Activated CD4-positive, alpha-beta T cell treated with anti-CD3 and anti-CD28 coated beads for 36 hours (primary cell): Measurements from ENCODE around the gene HMCN2. TPM values are rescaled to one million over a fixed set of nuclear protein-coding genes. Genes with fewer than 3 reads are reported as not detected.

Source experiments
- ATAC-seq: fragments of 200-7000 bp; cut with Tn5 transposase; one replicate; pipeline ENCODE4 v1.10.0; 2021; ENCODE audit warnings: mild to moderate bottlenecking, moderate library complexity
- CTCF ChIA-PET: fragments of 350-600 bp; sonication (Branson Sonifier 250); formaldehyde crosslinking; loops from one replicate; lab custom pipeline; 2021; ENCODE audit warnings: antibody characterized with exemption; lab: Charles Lee
- POLR2A ChIA-PET: fragments of 350-600 bp; sonication (Branson Sonifier 250); formaldehyde crosslinking; loops from one replicate; lab custom pipeline; 2021; ENCODE audit warnings: antibody characterized with exemption, inconsistent platforms; lab: Charles Lee
- DNase-seq: peaks from one replicate; pipeline ENCODE4 v3.0.0-alpha.2; 2020
- H3K27ac Mint-ChIP-seq: one replicate; pipeline ENCODE4 v1.8.0; 2021; ENCODE audit warnings: mixed read lengths
- H3K27me3 Mint-ChIP-seq: one replicate; pipeline ENCODE4 v1.8.0; 2021; ENCODE audit warnings: mixed read lengths
- H3K36me3 Mint-ChIP-seq: one replicate; pipeline ENCODE4 v1.8.0; 2021; ENCODE audit warnings: low read depth, mixed read lengths
- H3K4me1 Mint-ChIP-seq: one replicate; pipeline ENCODE4 v1.8.0; 2021; ENCODE audit warnings: mixed read lengths
- H3K4me3 Mint-ChIP-seq: one replicate; pipeline ENCODE4 v1.8.0; 2021; ENCODE audit warnings: mild to moderate bottlenecking, moderate library complexity, mixed read lengths
- H3K9me3 Mint-ChIP-seq: one replicate; pipeline ENCODE4 v1.8.0; 2021; ENCODE audit warnings: low read depth, mixed read lengths
- intact Hi-C, 2 experiments: fragments of 100-400 bp; cut with DNase I in 1 of 2; cut with micrococcal nuclease in 1 of 2; formaldehyde crosslinking; loops; one replicate each; pipeline versions ENCODE4 v1.14.2 to v1.15.1; 2022 to 2024; cut with DNase I, micrococcal nuclease
- total RNA-seq, 2 experiments: library from RNA; stranded (reverse); gene quantifications; one replicate each; pipeline ENCODE4 v1.2.3, GENCODE V29; 2021

The HMCN2 gene
- total RNA-seq, 2 experiments from 2014 or later = 0.05 TPM

GRCh38 chr9:130419521-130420035 lies 154.0 kb downstream of the HMCN2 start:
- ATAC-seq (no peak), DNase-seq (no peak)
- Mint-ChIP-seq H3K27me3 (peaks cover 3% of the 10 kb centered on the region), H3K4me3 (no peak overlapping the region), H3K36me3 (no peaks in the 10 kb centered on the region), H3K4me1 (no peaks in the 10 kb centered on the region), H3K9me3 (no peaks in the 10 kb centered on the region), H3K27ac (no peak overlapping the region)
- CTCF ChIA-PET = no interaction called here
- intact Hi-C loops = loop anchor here in 1 of 2 experiments (5.0 kb wide), 1 partner anchor 312 kb away; no protein-coding TSS in a partner anchor
- POLR2A ChIA-PET = interaction anchor here (0.7 kb wide), 1 partner anchor 78 kb away, joined by 3 read pairs; no protein-coding TSS in a partner anchor

- POLR2A ChIA-PET = no interaction called here
- H3K9me3 Mint-ChIP-seq = no peaks in the 10 kb centered on the region
These were observed 155.7 kb downstream of the HMCN2 start for GRCh38 chr9:130421154-130421801.

GRCh38 chr9:130421802-130422276 lies 156.3 kb downstream of the HMCN2 start:
- H3K27ac Mint-ChIP-seq = no peak overlapping the region
- no peak for DNase-seq
- no peaks in the 10 kb centered on the region for H3K9me3 Mint-ChIP-seq
- no peak overlapping the region for H3K4me3 Mint-ChIP-seq
- ChIA-PET POLR2A (no interaction called here), CTCF (no interaction called here)
- H3K27me3 Mint-ChIP-seq = no peaks in the 10 kb centered on the region
- ATAC-seq = no peak
- intact Hi-C loops = no loop called here
- no peaks in the 10 kb centered on the region for H3K4me1 Mint-ChIP-seq
- H3K36me3 Mint-ChIP-seq = no peaks in the 10 kb centered on the region

More at GRCh38 chr9:130421154-130421801, 155.7 kb downstream of the HMCN2 start:
- Mint-ChIP-seq H3K4me3 (no peak overlapping the region), H3K36me3 (no peaks in the 10 kb centered on the region), H3K27ac (no peak overlapping the region), H3K4me1 (no peaks in the 10 kb centered on the region), H3K27me3 (peaks cover 2% of the 10 kb centered on the region)
- CTCF ChIA-PET = interaction anchor here (0.7 to 0.8 kb wide), 2 partner anchors 28 to 68 kb away, joined by 3 to 4 read pairs; no protein-coding TSS in a partner anchor
- intact Hi-C loops = no loop called here
- DNase-seq = no peak
- ATAC-seq = no peak

- ChIA-PET CTCF (no interaction called here), POLR2A (no interaction called here)
- intact Hi-C loops = no loop called here
- no peaks in the 10 kb centered on the region for H3K9me3 Mint-ChIP-seq
- no peaks in the 10 kb centered on the region for H3K27me3 Mint-ChIP-seq
- H3K36me3 Mint-ChIP-seq = no peaks in the 10 kb centered on the region
- H3K27ac Mint-ChIP-seq = no peak overlapping the region
- DNase-seq = no peak
- no peak for ATAC-seq
- no peak overlapping the region for H3K4me3 Mint-ChIP-seq
- no peaks in the 10 kb centered on the region for H3K4me1 Mint-ChIP-seq
These were observed 157.0 kb downstream of the HMCN2 start for GRCh38 chr9:130422546-130422945.

GRCh38 chr9:130423272-130423671 lies 157.7 kb downstream of the HMCN2 start:
- ATAC-seq (no peak), DNase-seq (no peak)
- no peak overlapping the region for H3K4me3 Mint-ChIP-seq
- H3K4me1 Mint-ChIP-seq = no peaks in the 10 kb centered on the region
- no peaks in the 10 kb centered on the region for H3K9me3 Mint-ChIP-seq
- H3K36me3 Mint-ChIP-seq = no peaks in the 10 kb centered on the region
- no peak overlapping the region for H3K27ac Mint-ChIP-seq
- intact Hi-C loops = no loop called here
- H3K27me3 Mint-ChIP-seq = no peaks in the 10 kb centered on the region
- ChIA-PET CTCF (no interaction called here), POLR2A (no interaction called here)

GRCh38 chr9:130424595-130425454 lies 159.3 kb downstream of the HMCN2 start:
- intact Hi-C loops = no loop called here
- H3K9me3 Mint-ChIP-seq = no peaks in the 10 kb centered on the region

GRCh38 chr9:130425741-130426466 lies 160.3 kb downstream of the HMCN2 start:
- H3K27ac Mint-ChIP-seq = no peak overlapping the region
- DNase-seq (no peak), ATAC-seq (no peak)
- H3K9me3 Mint-ChIP-seq = no peaks in the 10 kb centered on the region
- intact Hi-C loops = no loop called here
- no peak overlapping the region for H3K4me3 Mint-ChIP-seq
- POLR2A ChIA-PET = interaction anchor here (0.7 kb wide), 2 partner anchors 15 to 346 kb away, joined by 3 read pairs; no protein-coding TSS in a partner anchor
- CTCF ChIA-PET = interaction anchor here (0.7 to 1.2 kb wide), 2 partner anchors 27 to 190 kb away, joined by 3 read pairs; no protein-coding TSS in a partner anchor
- H3K4me1 Mint-ChIP-seq = no peaks in the 10 kb centered on the region
- H3K27me3 Mint-ChIP-seq = peaks cover 2% of the 10 kb centered on the region
- no peaks in the 10 kb centered on the region for H3K36me3 Mint-ChIP-seq

More at GRCh38 chr9:130424595-130425454, 159.3 kb downstream of the HMCN2 start:
- no peak for DNase-seq
- ChIA-PET POLR2A (interaction anchor here (0.7 kb wide), 1 partner anchor 55 kb away, joined by 3 read pairs; no protein-coding TSS in a partner anchor), CTCF (no interaction called here)
- no peak overlapping the region for H3K4me3 Mint-ChIP-seq
- no peak overlapping the region for H3K27ac Mint-ChIP-seq
- no peaks in the 10 kb centered on the region for H3K36me3 Mint-ChIP-seq
- no peaks in the 10 kb centered on the region for H3K27me3 Mint-ChIP-seq
- no peaks in the 10 kb centered on the region for H3K4me1 Mint-ChIP-seq
- no peak for ATAC-seq

- no peak for ATAC-seq
- Mint-ChIP-seq H3K27me3 (peaks cover 2% of the 10 kb centered on the region), H3K4me1 (no peaks in the 10 kb centered on the region), H3K36me3 (no peaks in the 10 kb centered on the region), H3K4me3 (no peak overlapping the region), H3K27ac (no peak overlapping the region), H3K9me3 (no peaks in the 10 kb centered on the region)
- CTCF ChIA-PET = interaction anchor here (1.2 kb wide), 1 partner anchor 190 kb away, joined by 3 read pairs; no protein-coding TSS in a partner anchor
- no peak for DNase-seq
- intact Hi-C loops = no loop called here
- POLR2A ChIA-PET = interaction anchor here (0.7 kb wide), 2 partner anchors 15 to 346 kb away, joined by 3 read pairs; no protein-coding TSS in a partner anchor
These were observed 160.9 kb downstream of the HMCN2 start for GRCh38 chr9:130426467-130426773.

- Mint-ChIP-seq H3K27me3 (peaks cover 2% of the 10 kb centered on the region), H3K27ac (no peak overlapping the region), H3K9me3 (no peaks in the 10 kb centered on the region), H3K36me3 (no peaks in the 10 kb centered on the region), H3K4me1 (no peaks in the 10 kb centered on the region), H3K4me3 (no peak overlapping the region)
- CTCF ChIA-PET = interaction anchor here (1.2 kb wide), 1 partner anchor 191 kb away, joined by 3 read pairs; no protein-coding TSS in a partner anchor
- POLR2A ChIA-PET = interaction anchor here (0.7 kb wide), 1 partner anchor 347 kb away, joined by 3 read pairs; no protein-coding TSS in a partner anchor
- ATAC-seq (no peak), DNase-seq (no peak)
- intact Hi-C loops = no loop called here
These were observed 161.3 kb downstream of the HMCN2 start for GRCh38 chr9:130426883-130427282.

GRCh38 chr9:130427326-130427725 lies 161.8 kb downstream of the HMCN2 start:
- H3K36me3 Mint-ChIP-seq = no peaks in the 10 kb centered on the region
- ChIA-PET CTCF (interaction anchor here (1.2 kb wide), 1 partner anchor 191 kb away, joined by 3 read pairs; no protein-coding TSS in a partner anchor), POLR2A (no interaction called here)
- ATAC-seq (no peak), DNase-seq (no peak)
- H3K4me3 Mint-ChIP-seq = no peak overlapping the region
- H3K27me3 Mint-ChIP-seq = peaks cover 6% of the 10 kb centered on the region
- H3K27ac Mint-ChIP-seq = no peak overlapping the region
- peaks cover 1% of the 10 kb centered on the region for H3K4me1 Mint-ChIP-seq
- intact Hi-C loops = no loop called here
- H3K9me3 Mint-ChIP-seq = no peaks in the 10 kb centered on the region
